IMR-90 (cell line): ENCODE results near the gene MRGPRD. TPM values are rescaled to one million over a fixed set of nuclear protein-coding genes. Genes with fewer than 3 reads are reported as not detected.
A peak's percentile ranks its signal among the peaks of the same experiment; 100 is the strongest.

Experiments
- ATAC-seq: fragments of 200-7000 bp; cut with Tn5 transposase; 2 replicates; pipeline ENCODE4 v1.9.1; 2020; ENCODE audit warnings: low read depth, mild to moderate bottlenecking, moderate library complexity
- BruUV-seq: library from RNA; stranded (reverse); fragments of 400-500 nt; replicated peaks from 2 replicates; lab custom pipeline; 2021; lab: Mats Ljungman, UMichigan
- CTCF ChIA-PET: fragments of 300-600 bp; formaldehyde crosslinking; extraction: SDS; loops from one replicate; lab custom pipeline; 2021; ENCODE audit warnings: antibody characterized with exemption; lab: Yijun Ruan, JAX
- POLR2A ChIA-PET: fragments of 300-600 bp; sonication (Branson Sonifier 250); formaldehyde crosslinking; loops from one replicate; lab custom pipeline; 2022; ENCODE audit warnings: antibody characterized with exemption; ENCODE audit not compliant: unreplicated experiment; lab: Charles Lee
- DNase-seq: peaks from one replicate; pipeline ENCODE4 v3.0.0; 2013
- H2AFZ ChIP-seq: replicated peaks from 2 replicates; pipeline ENCODE3; 2013; ENCODE audit warnings: low read length, mild to moderate bottlenecking; ENCODE audit not compliant: poor library complexity
- H2AK5ac ChIP-seq: 2 replicates; pipeline ENCODE4 v1.6.1; 2013; ENCODE audit warnings: low read depth, low read length, inconsistent platforms
- H2AK9ac ChIP-seq: replicated peaks from 2 replicates; pipeline ENCODE3; 2013; ENCODE audit warnings: mild to moderate bottlenecking, low read depth, low read length, moderate library complexity; ENCODE audit not compliant: poor library complexity
- H2BK120ac ChIP-seq: 2 replicates; pipeline ENCODE4 v1.6.1; 2013; ENCODE audit warnings: low read depth, low read length, inconsistent platforms
- H2BK15ac ChIP-seq: 3 replicates; pipeline ENCODE4 v1.6.1; 2013; ENCODE audit warnings: low read depth, low read length, inconsistent platforms
- H2BK20ac ChIP-seq: 2 replicates; pipeline ENCODE4 v1.6.1; 2013; ENCODE audit warnings: low read depth, mild to moderate bottlenecking, inconsistent platforms, low read length, moderate library complexity
- H2BK5ac ChIP-seq: 2 replicates; pipeline ENCODE4 v1.6.1; 2013; ENCODE audit warnings: mild to moderate bottlenecking, low read depth, low read length, inconsistent platforms; ENCODE audit not compliant: poor library complexity, severe bottlenecking
- H3K14ac ChIP-seq: replicated peaks from 2 replicates; pipeline ENCODE4 v1.6.1; 2013; ENCODE audit warnings: low read depth, low read length, inconsistent platforms
- H3K18ac ChIP-seq: 2 replicates; pipeline ENCODE4 v1.6.1; 2013; ENCODE audit warnings: low read depth, low read length, control low read depth
- H3K23ac ChIP-seq: 2 replicates; pipeline ENCODE4 v1.6.1; 2013; ENCODE audit warnings: low read depth, low read length, inconsistent platforms
- H3K27ac ChIP-seq: 2 replicates; pipeline ENCODE4 v1.5.1; 2013; ENCODE audit warnings: mild to moderate bottlenecking, control low read depth, low read length; ENCODE audit not compliant: insufficient read depth
- H3K27me3 ChIP-seq: 2 replicates; pipeline ENCODE4 v1.6.1; 2013; ENCODE audit warnings: low read length; ENCODE audit not compliant: control insufficient read depth, insufficient read depth
- H3K36me3 ChIP-seq: 2 replicates; pipeline ENCODE4 v1.6.1; 2013; ENCODE audit warnings: low read length, mixed read lengths; ENCODE audit not compliant: control insufficient read depth, insufficient read depth
- H3K4ac ChIP-seq: 2 replicates; pipeline ENCODE4 v1.6.1; 2013; ENCODE audit warnings: low read depth, low read length, inconsistent platforms
- H3K4me1 ChIP-seq: 2 replicates; pipeline ENCODE4 v1.6.1; 2013; ENCODE audit warnings: low read length, mixed read lengths; ENCODE audit not compliant: control insufficient read depth, insufficient read depth
- H3K4me2 ChIP-seq: 2 replicates; pipeline ENCODE4 v1.6.1; 2013; ENCODE audit warnings: low read depth, mild to moderate bottlenecking, control low read depth, low read length, moderate library complexity
- H3K4me3 ChIP-seq: 2 replicates; pipeline ENCODE4 v1.5.1; 2013; ENCODE audit warnings: low read depth, mild to moderate bottlenecking, control low read depth, low read length, moderate library complexity; ENCODE audit not compliant: insufficient read depth
- H3K56ac ChIP-seq: 2 replicates; pipeline ENCODE4 v1.6.1; 2013; ENCODE audit warnings: low read length, inconsistent platforms; ENCODE audit not compliant: insufficient read depth; ENCODE audit errors: extremely low read depth
- H3K79me1 ChIP-seq, 2 experiments: 2 replicates each; pipeline ENCODE4 v1.6.1; 2013; ENCODE audit warnings: low read length in 2 of 2, inconsistent platforms in 1 of 2, low read depth in 1 of 2
- H3K9ac ChIP-seq: 2 replicates; pipeline ENCODE4 v1.6.1; 2013; ENCODE audit warnings: low read depth, low read length, control low read depth
- H3K9me1 ChIP-seq: 2 replicates; pipeline ENCODE4 v1.6.1; 2013; ENCODE audit warnings: low read length, inconsistent platforms; ENCODE audit not compliant: insufficient read depth
- H3K9me3 ChIP-seq: 2 replicates; pipeline ENCODE4 v1.6.1; 2013; ENCODE audit warnings: low read length; ENCODE audit not compliant: control insufficient read depth, insufficient read depth
- H4K20me1 ChIP-seq: 2 replicates; pipeline ENCODE4 v1.6.1; 2013; ENCODE audit warnings: low read length, inconsistent platforms; ENCODE audit not compliant: insufficient read depth
- H4K5ac ChIP-seq: 2 replicates; pipeline ENCODE4 v1.6.1; 2013; ENCODE audit warnings: mild to moderate bottlenecking, low read depth, low read length, control low read depth
- H4K8ac ChIP-seq, 2 experiments: 2 replicates each; pipeline ENCODE4 v1.6.1; 2013; ENCODE audit warnings: low read depth in 2 of 2, low read length in 2 of 2, control low read depth in 1 of 2, inconsistent platforms in 1 of 2
- H4K91ac ChIP-seq: 2 replicates; pipeline ENCODE4 v1.6.1; 2013; ENCODE audit warnings: low read depth, low read length, inconsistent platforms; ENCODE audit not compliant: insufficient read depth
- CEBPB ChIP-seq: IDR thresholded peaks from 2 replicates; pipeline ENCODE4 v1.6.1; 2012; ENCODE audit warnings: low read depth, low read length, improper control_type of control experiment
- MAZ ChIP-seq: IDR thresholded peaks from 2 replicates; pipeline ENCODE4 v1.6.1; 2012; ENCODE audit warnings: low read depth, mild to moderate bottlenecking, low read length, improper control_type of control experiment, moderate library complexity, borderline replicate concordance
- WGBS, 2 experiments: methylation state at CpG; one replicate each; pipeline versions ENCODE4 v1.1.5 to v1.1.7; 2013; ENCODE audit warnings: missing lambda C conversion rate in 2 of 2; ENCODE audit not compliant: insufficient read length in 1 of 2; ENCODE audit errors: extremely low coverage in 2 of 2; 5-methylcytosine and 5-hydroxymethylcytosine counted together
- dilution Hi-C: fragments of 300-500 bp; cut with HindIII; formaldehyde crosslinking; loops from one replicate; pipeline ENCODE4 v1.14.3; 2018; ENCODE audit warnings: low sequenced_read_pairs; ENCODE audit not compliant: unreplicated experiment
- in situ Hi-C: fragments of 300-500 bp; cut with MboI; formaldehyde crosslinking; loops from 3 replicates; pipeline ENCODE4 v1.14.3; 2019; ENCODE audit warnings: low sequenced_read_pairs, inconsistent platforms, mixed read lengths
- intact Hi-C: fragments of 100-400 bp; cut with micrococcal nuclease; formaldehyde crosslinking; loops from 2 replicates; pipeline ENCODE4 v1.10.0; 2022
- polyA plus RNA-seq, 3 experiments: library from polyadenylated mRNA; depleted of rRNA; stranded (reverse); fragments of >200 nt; gene quantifications; 2 replicates each; pipeline ENCODE4 v1.2.3, GENCODE V29; 2012; ENCODE audit warnings: low replicate concordance in 1 of 3
- total RNA-seq: library from RNA; depleted of rRNA; stranded (reverse); fragments of >200 nt; gene quantifications from 2 replicates; pipeline ENCODE4 v1.2.3, GENCODE V29; 2012

MRGPRD gene
- total and polyA plus RNA-seq, 2 of the 4 experiments (the other 2 are of a cell fraction): not detected

- H3K4me1 ChIP-seq: peaks cover 39% of the 10 kb centered on the region
- TSS peak; percentile 60 for BruUV-seq
- H2AK5ac ChIP-seq: no peak overlapping the region
- no peak overlapping the region for H3K14ac ChIP-seq
- H3K4me2 ChIP-seq: no peak overlapping the region
- CTCF ChIA-PET: no interaction called here
- no peak overlapping the region for H3K18ac ChIP-seq
- in situ Hi-C loops (loop anchor here (5.0 kb wide), 1 partner anchor 78 kb away; no protein-coding TSS in a partner anchor), intact Hi-C loops (loop anchor here (5.0 kb wide), 1 partner anchor 102 kb away; the partner anchor contains the start of genes IGHMBP2 and MRPL21), dilution Hi-C loops (no loop called here)
- POLR2A ChIA-PET: no interaction called here
- H3K9me3 ChIP-seq: no peaks in the 10 kb centered on the region
- H2BK15ac ChIP-seq: no peak overlapping the region
- no peak overlapping the region for H4K8ac ChIP-seq
- no peaks in the 10 kb centered on the region for H3K27me3 ChIP-seq
- H3K56ac ChIP-seq: no peak overlapping the region
- no peak overlapping the region for H2BK120ac ChIP-seq
- no peak overlapping the region for H3K4me3 ChIP-seq
- peaks cover 46% of the 10 kb centered on the region for H3K36me3 ChIP-seq
- no peak overlapping the region for H3K23ac ChIP-seq
- peaks cover 10 to 44% of the 10 kb centered on the region in 2 experiments for H3K79me1 ChIP-seq
- H3K4ac ChIP-seq: no peak overlapping the region
- ATAC-seq (no peak), DNase-seq (no peak)
- 100% methylated on average over 1 of the region's 13 CpGs; no CpG with 5 or more reads in 1 of the 2 experiments for WGBS, 2 experiments
- no peak overlapping the region for H2AK9ac ChIP-seq
- no peak overlapping the region for H3K9ac ChIP-seq
- H2BK20ac ChIP-seq: no peak overlapping the region
- H4K5ac ChIP-seq: no peak overlapping the region
- H2AFZ ChIP-seq: no peak overlapping the region
- H2BK5ac ChIP-seq: no peak overlapping the region
- no peak overlapping the region for H4K91ac ChIP-seq
- no peak overlapping the region for H3K27ac ChIP-seq
- no peak for TF ChIP-seq CEBPB
- TF ChIP-seq MAZ: no peak
- H4K20me1 ChIP-seq: peaks cover 8% of the 10 kb centered on the region
- peaks cover 19% of the 10 kb centered on the region for H3K9me1 ChIP-seq
Measured at GRCh38 chr11:69004411-69005182, 23.8 kb upstream of the MRGPRD start.
